ENCODE data around the gene PLEKHG3.

DNA sequence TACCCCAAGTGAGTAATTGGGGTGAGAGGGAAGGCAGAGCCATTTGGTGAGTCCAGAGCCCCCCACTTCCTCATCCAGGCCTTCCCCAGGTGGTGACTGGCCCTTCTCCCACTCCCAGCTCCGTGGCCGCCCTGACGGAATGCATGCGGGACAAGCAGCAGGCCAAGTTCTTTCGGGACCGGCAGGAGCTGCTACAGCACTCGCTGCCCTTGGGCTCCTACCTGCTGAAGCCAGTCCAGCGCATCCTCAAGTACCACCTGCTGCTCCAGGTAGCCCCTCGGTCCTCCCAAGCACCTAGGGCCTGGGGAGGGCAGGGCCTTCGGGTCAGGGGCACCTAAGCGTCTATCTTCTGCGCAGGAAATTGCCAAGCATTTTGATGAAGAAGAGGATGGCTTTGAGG lies 26.5 kb downstream of the PLEKHG3 start:
- TF ChIP-seq, protein P1, sequence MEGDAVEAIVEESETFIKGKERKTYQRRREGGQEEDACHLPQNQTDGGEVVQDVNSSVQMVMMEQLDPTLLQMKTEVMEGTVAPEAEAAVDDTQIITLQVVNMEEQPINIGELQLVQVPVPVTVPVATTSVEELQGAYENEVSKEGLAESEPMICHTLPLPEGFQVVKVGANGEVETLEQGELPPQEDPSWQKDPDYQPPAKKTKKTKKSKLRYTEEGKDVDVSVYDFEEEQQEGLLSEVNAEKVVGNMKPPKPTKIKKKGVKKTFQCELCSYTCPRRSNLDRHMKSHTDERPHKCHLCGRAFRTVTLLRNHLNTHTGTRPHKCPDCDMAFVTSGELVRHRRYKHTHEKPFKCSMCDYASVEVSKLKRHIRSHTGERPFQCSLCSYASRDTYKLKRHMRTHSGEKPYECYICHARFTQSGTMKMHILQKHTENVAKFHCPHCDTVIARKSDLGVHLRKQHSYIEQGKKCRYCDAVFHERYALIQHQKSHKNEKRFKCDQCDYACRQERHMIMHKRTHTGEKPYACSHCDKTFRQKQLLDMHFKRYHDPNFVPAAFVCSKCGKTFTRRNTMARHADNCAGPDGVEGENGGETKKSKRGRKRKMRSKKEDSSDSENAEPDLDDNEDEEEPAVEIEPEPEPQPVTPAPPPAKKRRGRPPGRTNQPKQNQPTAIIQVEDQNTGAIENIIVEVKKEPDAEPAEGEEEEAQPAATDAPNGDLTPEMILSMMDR (IDR thresholded peaks at IDR 0.05) = no peak
- TF ChIP-seq POLR2A (IDR thresholded peaks at IDR 0.05) = no peak
